ENCODE measurements around the gene DIDO1. TPM values are rescaled to one million over a fixed set of nuclear protein-coding genes. Genes with fewer than 3 reads are reported as not detected.

The DIDO1 gene
- total and polyA plus RNA-seq, 2 of the 13 experiments (the other 11 are each of a cell fraction or from before 2014, with no cell fraction given), result 75.0 to 75.1 TPM

GRCh38 chr20:62923669-62924441 is 2.5 kb downstream of the DIDO1 start (continued):
- TF ChIP-seq, protein P1, sequence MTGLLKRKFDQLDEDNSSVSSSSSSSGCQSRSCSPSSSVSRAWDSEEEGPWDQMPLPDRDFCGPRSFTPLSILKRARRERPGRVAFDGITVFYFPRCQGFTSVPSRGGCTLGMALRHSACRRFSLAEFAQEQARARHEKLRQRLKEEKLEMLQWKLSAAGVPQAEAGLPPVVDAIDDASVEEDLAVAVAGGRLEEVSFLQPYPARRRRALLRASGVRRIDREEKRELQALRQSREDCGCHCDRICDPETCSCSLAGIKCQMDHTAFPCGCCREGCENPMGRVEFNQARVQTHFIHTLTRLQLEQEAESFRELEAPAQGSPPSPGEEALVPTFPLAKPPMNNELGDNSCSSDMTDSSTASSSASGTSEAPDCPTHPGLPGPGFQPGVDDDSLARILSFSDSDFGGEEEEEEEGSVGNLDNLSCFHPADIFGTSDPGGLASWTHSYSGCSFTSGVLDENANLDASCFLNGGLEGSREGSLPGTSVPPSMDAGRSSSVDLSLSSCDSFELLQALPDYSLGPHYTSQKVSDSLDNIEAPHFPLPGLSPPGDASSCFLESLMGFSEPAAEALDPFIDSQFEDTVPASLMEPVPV (CRISPR knock-in tag; IDR thresholded peaks at IDR 0.05), result peak; percentile 66
- TF ChIP-seq YY1 (IDR thresholded peaks at IDR 0.05; ENCODE audit: insufficient read depth, insufficient replicate concordance, low read depth, low read length) (no peak), TRIM24 (CRISPR knock-in tag; IDR thresholded peaks at IDR 0.05) (no peak), ZNF770 (CRISPR knock-in tag; IDR thresholded peaks at IDR 0.05) (no peak), PCBP2 (optimal IDR thresholded peaks at IDR 0.05; ENCODE audit: low read depth, low read length, poor library complexity, severe bottlenecking) (no peak), SKI (IDR thresholded peaks at IDR 0.05; ENCODE audit: partially characterized antibody) (peak; percentile 79), KLF13 (CRISPR knock-in tag; IDR thresholded peaks at IDR 0.05) (no peak), ZNF556 (CRISPR knock-in tag; IDR thresholded peaks at IDR 0.05; ENCODE audit: borderline replicate concordance) (no peak), NFIB (CRISPR knock-in tag; IDR thresholded peaks at IDR 0.05; ENCODE audit: borderline replicate concordance) (no peak), POLR2AphosphoS2 (IDR thresholded peaks at IDR 0.05; ENCODE audit: low read depth, low read length) (no peak), NCOA5 (CRISPR knock-in tag; IDR thresholded peaks at IDR 0.05) (no peak), ZNF235 (CRISPR knock-in tag; IDR thresholded peaks at IDR 0.05; ENCODE audit: borderline replicate concordance) (no peak), ZNF10 (CRISPR knock-in tag; IDR thresholded peaks at IDR 0.05; ENCODE audit: borderline replicate concordance, low read depth) (no peak), MED8 (CRISPR knock-in tag; IDR thresholded peaks at IDR 0.05; ENCODE audit: insufficient replicate concordance) (no peak), GLMP (CRISPR knock-in tag; IDR thresholded peaks at IDR 0.05; ENCODE audit: borderline replicate concordance) (no peak)
- TF ChIP-seq, protein P2, sequence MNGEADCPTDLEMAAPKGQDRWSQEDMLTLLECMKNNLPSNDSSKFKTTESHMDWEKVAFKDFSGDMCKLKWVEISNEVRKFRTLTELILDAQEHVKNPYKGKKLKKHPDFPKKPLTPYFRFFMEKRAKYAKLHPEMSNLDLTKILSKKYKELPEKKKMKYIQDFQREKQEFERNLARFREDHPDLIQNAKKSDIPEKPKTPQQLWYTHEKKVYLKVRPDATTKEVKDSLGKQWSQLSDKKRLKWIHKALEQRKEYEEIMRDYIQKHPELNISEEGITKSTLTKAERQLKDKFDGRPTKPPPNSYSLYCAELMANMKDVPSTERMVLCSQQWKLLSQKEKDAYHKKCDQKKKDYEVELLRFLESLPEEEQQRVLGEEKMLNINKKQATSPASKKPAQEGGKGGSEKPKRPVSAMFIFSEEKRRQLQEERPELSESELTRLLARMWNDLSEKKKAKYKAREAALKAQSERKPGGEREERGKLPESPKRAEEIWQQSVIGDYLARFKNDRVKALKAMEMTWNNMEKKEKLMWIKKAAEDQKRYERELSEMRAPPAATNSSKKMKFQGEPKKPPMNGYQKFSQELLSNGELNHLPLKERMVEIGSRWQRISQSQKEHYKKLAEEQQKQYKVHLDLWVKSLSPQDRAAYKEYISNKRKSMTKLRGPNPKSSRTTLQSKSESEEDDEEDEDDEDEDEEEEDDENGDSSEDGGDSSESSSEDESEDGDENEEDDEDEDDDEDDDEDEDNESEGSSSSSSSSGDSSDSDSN (CRISPR knock-in tag; IDR thresholded peaks at IDR 0.05), result 0 out of 2 replicates have a peak, but pooled peaks have one; percentile 6

Data from HepG2 (cell line).